BJ (cell line): ENCODE data around the gene LIMA1. TPM values are rescaled to one million over a fixed set of nuclear protein-coding genes. Genes with fewer than 3 reads are reported as not detected.

Source experiments
- CTCF ChIA-PET: fragments of 350-600 bp; formaldehyde crosslinking; extraction: SDS; loops from one replicate; lab custom pipeline; 2021; ENCODE audit warnings: antibody characterized with exemption, inconsistent platforms; lab: Yijun Ruan, JAX
- POLR2A ChIA-PET: fragments of 300-600 bp; sonication (Branson Sonifier 250); formaldehyde crosslinking; extraction: SDS; loops from one replicate; lab custom pipeline; 2021; ENCODE audit warnings: antibody characterized with exemption; lab: Charles Lee
- DNase-seq: peaks from one replicate; pipeline ENCODE4 v3.0.0-alpha.2; 2011; ENCODE audit warnings: low read depth
- H3K27me3 ChIP-seq: 2 replicates; pipeline ENCODE4 v1.6.0; 2011; ENCODE audit warnings: low read length; ENCODE audit not compliant: control insufficient read depth, insufficient read depth
- H3K36me3 ChIP-seq: 2 replicates; pipeline ENCODE4 v1.5.1; 2011; ENCODE audit warnings: low read length; ENCODE audit not compliant: control insufficient read depth, insufficient read depth
- H3K4me3 ChIP-seq: 2 replicates; pipeline ENCODE4 v1.5.1; 2011; ENCODE audit warnings: low read depth, mild to moderate bottlenecking, control low read depth, low read length
- CTCF ChIP-seq: IDR thresholded peaks from 2 replicates; pipeline ENCODE4 v1.5.1; 2011; ENCODE audit warnings: low read depth, mild to moderate bottlenecking, control low read depth, inconsistent platforms, low read length, moderate library complexity; ENCODE audit not compliant: insufficient read depth
- polyA plus RNA-seq: library from polyadenylated mRNA; depleted of rRNA; stranded (reverse); fragments of >200 nt; gene quantifications from 2 replicates; pipeline ENCODE4 v1.2.3, GENCODE V29; 2011

LIMA1 gene
- polyA plus RNA-seq, 1 experiment = 368 TPM

DNA sequence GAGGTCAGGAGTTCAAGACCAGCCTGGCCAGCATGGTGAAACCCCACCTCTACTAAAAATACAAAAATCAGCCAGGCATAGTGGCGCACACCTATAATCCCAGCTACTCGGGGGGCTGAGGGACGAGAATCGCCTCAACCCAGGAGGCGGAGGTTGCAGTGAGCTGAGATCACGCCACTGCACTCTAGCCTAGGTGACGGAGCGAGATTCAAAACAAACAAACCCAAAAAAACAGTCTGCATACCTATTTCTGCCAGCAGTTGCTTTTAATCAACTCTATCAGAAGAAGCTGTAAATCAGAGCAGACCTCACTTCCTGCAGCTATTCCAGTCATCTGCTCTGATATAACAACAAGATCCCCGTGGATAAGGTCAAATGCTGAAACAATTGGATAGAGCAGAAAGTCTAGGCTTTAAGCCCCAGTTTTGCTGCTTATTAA lies 50.5 kb downstream of the LIMA1 start:
- ChIA-PET POLR2A (no interaction called here), CTCF (no interaction called here)
- Histone ChIP-seq H3K4me3 (no peak overlapping the region), H3K27me3 (no peaks in the 10 kb centered on the region), H3K36me3 (peaks cover 2% of the 10 kb centered on the region)
- no peak for TF ChIP-seq CTCF
- DNase-seq = no peak

- POLR2A ChIA-PET = no interaction called here
- no peak overlapping the region for H3K4me3 ChIP-seq
- H3K36me3 ChIP-seq = peaks cover 2% of the 10 kb centered on the region
- no peaks in the 10 kb centered on the region for H3K27me3 ChIP-seq
- no peak for TF ChIP-seq CTCF
- CTCF ChIA-PET = no interaction called here
- DNase-seq = no peak
These were observed 51.1 kb downstream of the LIMA1 start for GRCh38 chr12:50232206-50232605.

- ChIA-PET POLR2A (interaction anchor here (0.6 kb wide), 1 partner anchor 40 kb away, joined by 3 read pairs; no protein-coding TSS in a partner anchor), CTCF (no interaction called here)
- H3K36me3 ChIP-seq = no peaks in the 10 kb centered on the region
- TF ChIP-seq CTCF = no peak
- no peak for DNase-seq
- no peaks in the 10 kb centered on the region for H3K27me3 ChIP-seq
- no peak overlapping the region for H3K4me3 ChIP-seq
These were observed 52.0 kb downstream of the LIMA1 start for GRCh38 chr12:50231346-50231745.

DNA sequence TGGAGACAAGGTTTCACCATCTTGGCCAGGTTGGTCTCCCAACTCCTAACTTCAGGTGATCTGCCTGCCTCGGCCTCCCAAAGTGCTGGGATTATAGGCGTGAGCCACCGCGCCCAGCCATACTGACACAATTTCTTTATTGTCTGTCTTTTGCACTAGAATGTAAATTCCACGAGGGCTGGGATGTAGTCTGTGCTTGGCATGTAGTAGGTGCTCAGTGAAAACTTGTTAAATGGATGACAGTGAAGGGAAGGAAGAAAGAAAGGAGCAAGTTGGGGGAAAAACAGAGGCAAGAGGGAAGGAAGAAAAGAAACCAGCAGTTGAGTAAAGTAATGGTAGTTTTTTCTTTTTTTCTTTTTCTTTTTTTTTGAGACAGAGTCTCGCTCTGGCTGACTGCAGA lies 53.1 kb downstream of the LIMA1 start:
- DNase-seq = no peak
- ChIA-PET POLR2A (no interaction called here), CTCF (no interaction called here)
- no peaks in the 10 kb centered on the region for H3K36me3 ChIP-seq
- no peaks in the 10 kb centered on the region for H3K27me3 ChIP-seq
- TF ChIP-seq CTCF = no peak
- no peak overlapping the region for H3K4me3 ChIP-seq

DNA sequence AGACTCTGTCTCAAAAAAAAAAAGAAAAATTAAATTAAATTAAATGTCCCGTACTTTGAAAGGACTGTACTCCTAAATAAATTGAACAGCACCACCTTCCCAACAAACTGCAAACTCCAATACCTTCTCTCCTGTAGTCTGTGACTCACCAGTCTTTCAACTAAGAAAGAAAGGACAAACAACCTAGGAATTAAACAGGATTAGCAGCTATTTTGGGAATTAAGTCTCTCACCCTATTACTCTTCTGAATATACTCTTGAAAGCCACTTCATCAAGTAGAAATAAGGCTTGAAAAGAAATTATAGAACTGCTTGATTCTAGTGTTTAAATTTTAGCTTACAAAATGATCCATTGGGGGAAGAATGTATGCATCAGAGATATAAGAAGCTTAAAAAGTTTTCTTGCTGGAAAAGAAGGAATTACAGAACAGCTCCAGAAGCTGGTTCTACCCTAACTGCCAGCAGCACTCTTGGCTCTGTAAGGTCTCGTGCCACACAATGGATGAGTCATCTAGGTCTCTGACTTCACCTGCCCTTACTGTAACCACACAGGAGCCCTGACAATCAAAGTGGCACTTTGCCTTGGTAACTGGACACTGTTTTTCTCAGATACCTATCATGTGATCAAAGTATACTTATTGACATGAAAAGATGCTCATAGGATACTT lies 59.2 kb downstream of the LIMA1 start:
- ChIA-PET POLR2A (interaction anchor here (0.6 kb wide), 1 partner anchor 18 kb away, joined by 3 read pairs; no protein-coding TSS in a partner anchor), CTCF (interaction anchor here (0.5 to 1.9 kb wide), 4 partner anchors 59 to 93 kb away, joined by 3 to 9 read pairs (median 4); partner anchors contain the start of gene LIMA1)
- DNase-seq = no peak
- no peaks in the 10 kb centered on the region for H3K36me3 ChIP-seq
- no peak overlapping the region for H3K4me3 ChIP-seq
- TF ChIP-seq CTCF = no peak
- H3K27me3 ChIP-seq = no peaks in the 10 kb centered on the region
